ENCODE data around the gene NTRK3.

- TF ChIP-seq POLR2AphosphoS5 (IDR thresholded peaks at IDR 0.05; ENCODE audit: borderline replicate concordance, low read depth, low read length) (no peak), EZH2 (IDR thresholded peaks at IDR 0.05) (no peak), FOXP2 (optimal IDR thresholded peaks at IDR 0.05; ENCODE audit: control extremely low read depth, extremely low read length, insufficient read depth) (no peak)
Observed at GRCh38 chr15:88194162-88194561, 62.4 kb downstream of the NTRK3 start.

Data from SK-N-MC (cell line).